ENCODE results near the gene LRRTM1.

DNA sequence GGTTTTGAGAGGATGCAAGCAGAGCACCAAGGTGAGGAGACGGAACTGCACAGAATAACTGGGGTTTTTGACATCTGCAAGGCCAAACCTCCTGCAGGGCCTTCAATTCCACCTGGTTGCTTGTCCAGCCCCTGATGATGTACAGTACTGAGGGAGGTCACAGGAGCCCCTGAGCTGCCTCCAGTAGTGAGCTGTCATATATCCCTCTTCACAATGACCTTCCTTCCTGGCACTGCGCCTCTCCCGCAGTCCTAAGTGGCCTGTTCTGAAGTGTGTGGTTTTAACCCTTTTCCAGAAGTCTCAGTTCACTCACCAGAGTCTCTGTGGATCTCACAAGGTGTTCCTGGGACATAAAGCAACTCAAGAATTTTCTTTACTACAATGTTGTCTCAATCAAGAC lies 45.3 kb downstream of the LRRTM1 start:
- TF ChIP-seq, protein P1, sequence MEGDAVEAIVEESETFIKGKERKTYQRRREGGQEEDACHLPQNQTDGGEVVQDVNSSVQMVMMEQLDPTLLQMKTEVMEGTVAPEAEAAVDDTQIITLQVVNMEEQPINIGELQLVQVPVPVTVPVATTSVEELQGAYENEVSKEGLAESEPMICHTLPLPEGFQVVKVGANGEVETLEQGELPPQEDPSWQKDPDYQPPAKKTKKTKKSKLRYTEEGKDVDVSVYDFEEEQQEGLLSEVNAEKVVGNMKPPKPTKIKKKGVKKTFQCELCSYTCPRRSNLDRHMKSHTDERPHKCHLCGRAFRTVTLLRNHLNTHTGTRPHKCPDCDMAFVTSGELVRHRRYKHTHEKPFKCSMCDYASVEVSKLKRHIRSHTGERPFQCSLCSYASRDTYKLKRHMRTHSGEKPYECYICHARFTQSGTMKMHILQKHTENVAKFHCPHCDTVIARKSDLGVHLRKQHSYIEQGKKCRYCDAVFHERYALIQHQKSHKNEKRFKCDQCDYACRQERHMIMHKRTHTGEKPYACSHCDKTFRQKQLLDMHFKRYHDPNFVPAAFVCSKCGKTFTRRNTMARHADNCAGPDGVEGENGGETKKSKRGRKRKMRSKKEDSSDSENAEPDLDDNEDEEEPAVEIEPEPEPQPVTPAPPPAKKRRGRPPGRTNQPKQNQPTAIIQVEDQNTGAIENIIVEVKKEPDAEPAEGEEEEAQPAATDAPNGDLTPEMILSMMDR (IDR thresholded peaks at IDR 0.05; ENCODE audit: low read depth, low read length), result no peak
- no peak for TF ChIP-seq POLR2A (IDR thresholded peaks at IDR 0.05; ENCODE audit: extremely low read depth, insufficient read length)
- TF ChIP-seq, protein P2, sequence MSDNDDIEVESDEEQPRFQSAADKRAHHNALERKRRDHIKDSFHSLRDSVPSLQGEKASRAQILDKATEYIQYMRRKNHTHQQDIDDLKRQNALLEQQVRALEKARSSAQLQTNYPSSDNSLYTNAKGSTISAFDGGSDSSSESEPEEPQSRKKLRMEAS (IDR thresholded peaks at IDR 0.05; ENCODE audit: low read depth, low read length), result no peak
